Fibroblast of mammary gland (primary cell): ENCODE results near the gene IGFN1.

ENCODE experiments used
- DNase-seq: peaks from one replicate; pipeline ENCODE4 v3.0.0-alpha.2; 2010; ENCODE audit warnings: low read depth
- H3K4me3 ChIP-seq: 2 replicates; pipeline ENCODE4 v1.5.1; 2011; ENCODE audit warnings: low read depth, mild to moderate bottlenecking, low read length, moderate library complexity; ENCODE audit not compliant: control insufficient read depth
- CTCF ChIP-seq: conservative IDR thresholded peaks from 2 replicates; pipeline ENCODE4 v1.5.1; 2011; ENCODE audit warnings: low read depth, low read length, inconsistent platforms; ENCODE audit not compliant: control insufficient read depth, insufficient read depth

Gene IGFN1

DNA sequence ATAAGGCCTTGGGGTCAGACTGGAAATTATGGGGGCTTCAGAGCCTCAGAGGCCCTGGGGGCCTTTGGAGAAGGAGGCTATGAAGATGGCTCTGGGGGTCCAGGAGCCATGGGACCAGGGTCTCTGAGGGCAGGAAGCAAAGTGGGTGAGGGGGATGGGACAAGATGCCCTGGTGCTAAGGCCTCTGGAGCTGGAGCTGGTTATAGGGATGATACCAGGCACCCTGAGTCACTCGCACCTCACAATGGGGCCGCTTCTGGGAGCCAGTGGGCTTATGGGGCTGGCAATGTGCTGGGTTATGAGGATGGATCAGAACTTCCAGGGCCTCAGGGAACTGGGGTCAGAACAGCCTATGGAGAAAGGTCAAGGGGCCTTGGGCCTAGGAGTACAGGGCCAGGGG lies 17.6 kb downstream of the IGFN1 start:
- no peak for DNase-seq
- no peak overlapping the region for H3K4me3 ChIP-seq
- no peak for TF ChIP-seq CTCF

- H3K4me3 ChIP-seq = no peak overlapping the region
- DNase-seq = no peak
- no peak for TF ChIP-seq CTCF
These were observed 21.4 kb downstream of the IGFN1 start for GRCh38 chr1:201212056-201212455.

DNA sequence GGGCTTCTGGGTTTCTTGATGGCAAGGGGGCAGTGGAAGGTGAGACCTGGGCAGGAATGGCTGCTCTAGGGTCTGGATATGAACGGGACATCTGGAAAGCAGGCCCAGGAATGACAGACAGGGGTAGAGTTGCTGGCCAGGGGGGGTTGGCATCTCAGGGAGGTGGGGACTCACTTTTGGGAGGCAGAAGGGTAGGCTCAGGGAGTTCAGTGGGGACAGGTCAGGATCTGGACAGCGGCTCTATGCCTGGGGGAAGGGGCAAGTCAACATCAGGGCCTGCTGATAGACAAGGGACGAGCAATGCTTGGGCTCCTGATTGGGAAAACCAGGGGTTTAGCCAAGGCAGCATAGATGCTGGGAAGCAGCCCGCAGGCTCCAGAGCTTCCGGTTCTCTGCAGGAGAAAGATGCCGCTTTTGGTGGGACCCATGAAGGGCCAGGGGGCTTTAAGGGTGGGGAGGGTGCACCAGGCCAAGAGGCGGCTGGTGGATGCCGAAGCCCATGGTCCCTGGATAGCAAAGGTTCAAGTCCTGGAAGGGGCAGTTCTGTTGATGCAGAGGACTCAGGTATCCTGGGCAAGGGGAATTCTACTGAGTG lies 21.9 kb downstream of the IGFN1 start:
- TF ChIP-seq CTCF = no peak
- DNase-seq = no peak
- no peak overlapping the region for H3K4me3 ChIP-seq

DNA sequence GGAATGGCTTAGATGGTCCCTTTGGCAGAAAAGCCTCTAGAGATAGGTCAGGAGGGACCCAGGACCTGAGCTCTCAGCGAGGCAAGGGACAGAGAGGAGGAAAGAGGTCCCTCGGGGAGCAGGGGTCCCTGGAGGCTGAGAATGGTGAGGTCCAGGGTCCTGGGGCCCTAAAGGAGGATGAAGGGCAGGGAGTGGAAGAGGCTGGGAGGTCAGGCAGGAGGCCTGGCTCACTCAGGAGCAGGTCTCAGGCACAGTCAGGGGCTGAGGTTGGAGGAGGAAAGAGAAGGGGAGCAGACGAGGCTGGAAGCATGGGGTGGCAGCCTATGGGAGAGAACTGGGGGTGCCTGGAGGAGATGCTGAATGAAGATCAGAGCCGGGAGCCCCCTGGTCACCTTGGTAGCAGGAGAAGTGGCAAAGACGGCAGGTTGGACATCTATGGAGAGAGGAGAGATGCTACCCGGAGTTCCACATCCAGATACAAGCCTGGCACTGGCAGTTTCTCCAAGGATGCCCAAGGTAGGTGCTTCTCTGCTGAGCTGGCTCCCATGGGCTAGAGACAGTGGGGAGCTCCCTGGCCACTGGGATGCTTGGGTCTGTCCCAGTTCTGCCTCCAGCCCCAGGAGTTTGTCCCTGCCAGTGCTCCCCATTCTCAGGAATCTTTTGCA lies 22.6 kb downstream of the IGFN1 start:
- TF ChIP-seq CTCF = no peak
- no peak overlapping the region for H3K4me3 ChIP-seq
- no peak for DNase-seq

DNA sequence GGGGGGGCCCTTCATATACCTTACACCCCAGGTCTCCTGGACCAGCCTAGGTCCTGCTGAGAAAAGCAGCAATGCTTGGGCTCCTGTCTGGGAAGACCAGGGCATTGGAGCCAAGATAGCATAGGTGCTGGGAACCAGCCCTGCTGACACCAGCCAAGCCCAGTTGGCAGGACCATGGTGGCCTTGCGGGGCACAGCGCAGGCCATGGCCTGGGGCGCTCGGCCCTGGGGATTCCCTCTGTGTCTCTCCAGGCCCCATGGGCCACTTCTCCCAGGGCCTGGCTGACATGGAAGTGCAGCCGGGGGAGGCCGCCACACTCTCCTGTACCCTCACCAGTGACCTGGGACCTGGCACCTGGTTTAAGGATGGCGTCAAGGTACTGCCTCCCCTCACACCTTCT lies 23.3 kb downstream of the IGFN1 start:
- DNase-seq = no peak
- no peak for TF ChIP-seq CTCF
- H3K4me3 ChIP-seq = no peak overlapping the region

DNA sequence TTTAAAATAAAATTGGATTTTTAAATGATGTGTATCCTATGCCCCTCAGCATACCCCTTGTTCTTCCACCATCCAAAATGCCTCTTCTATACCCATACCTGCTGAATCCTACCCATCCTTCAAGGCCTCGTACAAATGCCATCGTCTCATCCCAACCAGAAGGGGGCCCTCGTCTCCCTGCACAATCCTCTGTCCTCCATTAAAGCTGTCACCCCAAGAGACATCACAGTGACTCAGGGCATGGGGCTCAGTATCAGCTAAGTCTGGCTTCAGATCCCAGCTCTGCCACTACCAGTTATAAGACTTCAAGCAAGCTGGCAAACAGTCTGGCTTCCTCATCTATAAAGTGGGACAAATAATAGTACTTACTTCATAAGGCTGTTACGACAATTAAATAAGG lies 23.8 kb downstream of the IGFN1 start:
- no peak overlapping the region for H3K4me3 ChIP-seq
- peak; percentile 7 for TF ChIP-seq CTCF
- DNase-seq = peak; percentile 14
